OCI-LY7 (cell line): Measurements from ENCODE around the gene CCDC170. TPM values are rescaled to one million over a fixed set of nuclear protein-coding genes. Genes with fewer than 3 reads are reported as not detected.

Experiments
- BruUV-seq: library from RNA; stranded (reverse); fragments of 400-500 nt; replicated peaks from 2 replicates; lab custom pipeline; 2021; lab: Mats Ljungman, UMichigan
- CTCF ChIA-PET: fragments of 300-600 bp; sonication (Branson Sonifier 250); formaldehyde crosslinking; loops from one replicate; lab custom pipeline; 2022; ENCODE audit warnings: antibody characterized with exemption; ENCODE audit not compliant: unreplicated experiment; lab: Charles Lee
- POLR2A ChIA-PET: fragments of 300-600 bp; sonication (Branson Sonifier 250); formaldehyde crosslinking; loops from one replicate; lab custom pipeline; 2022; ENCODE audit warnings: antibody characterized with exemption; lab: Charles Lee
- DNase-seq: peaks from one replicate; pipeline ENCODE4 v3.0.0-alpha.2; 2015; ENCODE audit warnings: low spot score
- H2AFZ ChIP-seq: fragments of 200-600 bp; sonication (generic), shearing (Covaris generic); 2 replicates; pipeline ENCODE4 v1.6.1; 2014; ENCODE audit warnings: mild to moderate bottlenecking, antibody characterized with exemption, low read length, moderate library complexity
- H3K27ac ChIP-seq: fragments of 200-600 bp; sonication (generic); 2 replicates; pipeline ENCODE4 v1.5.1; 2014; ENCODE audit warnings: mixed run types, low read depth, mild to moderate bottlenecking, moderate library complexity, low read length, inconsistent platforms; ENCODE audit not compliant: poor library complexity, severe bottlenecking
- H3K36me3 ChIP-seq: fragments of 200-600 bp; sonication (generic); 2 replicates; pipeline ENCODE4 v1.6.1; 2014; ENCODE audit warnings: mild to moderate bottlenecking, antibody characterized with exemption, low read length, moderate library complexity, mixed read lengths; ENCODE audit not compliant: insufficient read depth
- H3K4me1 ChIP-seq: fragments of 200-600 bp; sonication (generic); 2 replicates; pipeline ENCODE4 v1.5.1; 2014; ENCODE audit warnings: mild to moderate bottlenecking, low read length; ENCODE audit not compliant: insufficient read depth, poor library complexity, severe bottlenecking
- H3K4me2 ChIP-seq: fragments of 200-600 bp; sonication (generic); 2 replicates; pipeline ENCODE4 v1.6.1; 2014; ENCODE audit warnings: mild to moderate bottlenecking, low read length
- H3K4me3 ChIP-seq: fragments of 200-600 bp; sonication (generic); 2 replicates; pipeline ENCODE4 v1.5.1; 2014; ENCODE audit warnings: mild to moderate bottlenecking, low read depth, low read length; ENCODE audit not compliant: poor library complexity, severe bottlenecking
- H3K79me2 ChIP-seq: fragments of 200-600 bp; sonication (generic); 2 replicates; pipeline ENCODE4 v1.6.1; 2016; ENCODE audit warnings: low read depth, mild to moderate bottlenecking, low read length, moderate library complexity, mixed read lengths; ENCODE audit not compliant: insufficient read depth
- H3K9me2 ChIP-seq: fragments of 200-600 bp; sonication (generic); 2 replicates; pipeline ENCODE4 v1.6.1; 2016; ENCODE audit warnings: mild to moderate bottlenecking, low read length, mixed read lengths; ENCODE audit not compliant: insufficient read depth
- H3K9me3 ChIP-seq: fragments of 200-600 bp; sonication (generic); 2 replicates; pipeline ENCODE4 v1.6.1; 2014; ENCODE audit warnings: mild to moderate bottlenecking, mixed run types, low read length, mixed read lengths
- H4K20me1 ChIP-seq: fragments of 200-600 bp; sonication (generic); 2 replicates; pipeline ENCODE4 v1.6.1; 2014; ENCODE audit warnings: mild to moderate bottlenecking, antibody characterized with exemption, low read length, moderate library complexity, mixed read lengths; ENCODE audit not compliant: insufficient read depth
- EZH2phosphoT487 ChIP-seq: fragments of 200-600 bp; sonication (generic); IDR thresholded peaks from 2 replicates; pipeline ENCODE4 v1.6.1; 2018; ENCODE audit warnings: low read depth, borderline replicate concordance, mild to moderate bottlenecking, mixed run types, antibody characterized with exemption, low read length, moderate library complexity, mixed read lengths
- intact Hi-C: fragments of 100-400 bp; cut with micrococcal nuclease; formaldehyde crosslinking; loops from one replicate; pipeline ENCODE4 v1.10.0; 2022; ENCODE audit not compliant: unreplicated experiment
- total RNA-seq, 2 experiments: library from RNA; depleted of rRNA in 1 of 2; stranded (reverse); fragments of >200 nt in 1 of 2; shearing (Covaris generic) in 1 of 2; gene quantifications; 2 replicates each; pipeline ENCODE4 v1.2.3, GENCODE V29; 2014 to 2022
- TF ChIP-seq, protein P1 (sequence below): fragments of 200-600 bp; sonication (generic); conservative IDR thresholded peaks from 2 replicates; pipeline ENCODE4 v1.5.1; 2014; ENCODE audit warnings: mild to moderate bottlenecking, antibody characterized with exemption, low read length, moderate library complexity, mixed read lengths

Gene CCDC170
- total RNA-seq, 2 experiments from 2014 or later: not detected

DNA sequence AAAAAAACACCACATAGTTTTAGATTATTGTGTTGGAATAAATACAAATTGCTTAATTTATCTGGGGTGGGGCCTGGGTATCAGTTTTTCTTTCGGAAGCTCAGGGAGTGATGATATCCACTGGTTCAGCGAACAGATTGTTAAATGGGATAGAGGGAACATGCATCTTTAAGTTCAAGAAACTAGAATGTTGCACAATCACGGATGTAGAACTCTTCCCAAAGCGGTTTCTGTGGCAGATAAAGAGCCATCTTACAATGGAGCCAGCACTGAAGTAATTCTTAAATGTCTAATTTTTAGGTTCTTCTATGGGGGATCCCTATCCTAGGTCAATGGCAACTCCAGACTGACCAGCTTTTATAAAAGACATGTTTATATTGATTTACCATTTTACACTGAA lies 32.1 kb upstream of the CCDC170 start:
- Histone ChIP-seq H3K4me3 (no peak overlapping the region), H3K9me2 (no peaks in the 10 kb centered on the region), H3K9me3 (no peaks in the 10 kb centered on the region), H3K4me1 (peaks cover 12% of the 10 kb centered on the region), H3K27ac (no peak overlapping the region), H3K4me2 (no peak overlapping the region), H3K36me3 (peaks cover 77% of the 10 kb centered on the region), H4K20me1 (no peaks in the 10 kb centered on the region; the same call in 1 of the 2 replicates), H2AFZ (no peak overlapping the region), H3K79me2 (no peaks in the 10 kb centered on the region)
- POLR2A ChIA-PET: interaction anchor here (0.6 kb wide), 1 partner anchor 14 kb away, joined by 3 read pairs; no protein-coding TSS in a partner anchor
- intact Hi-C loops: no loop called here
- BruUV-seq: no TSS peak
- DNase-seq: no peak
- CTCF ChIA-PET: no interaction called here
- TF ChIP-seq EZH2phosphoT487: no peak
- TF ChIP-seq, protein P1, sequence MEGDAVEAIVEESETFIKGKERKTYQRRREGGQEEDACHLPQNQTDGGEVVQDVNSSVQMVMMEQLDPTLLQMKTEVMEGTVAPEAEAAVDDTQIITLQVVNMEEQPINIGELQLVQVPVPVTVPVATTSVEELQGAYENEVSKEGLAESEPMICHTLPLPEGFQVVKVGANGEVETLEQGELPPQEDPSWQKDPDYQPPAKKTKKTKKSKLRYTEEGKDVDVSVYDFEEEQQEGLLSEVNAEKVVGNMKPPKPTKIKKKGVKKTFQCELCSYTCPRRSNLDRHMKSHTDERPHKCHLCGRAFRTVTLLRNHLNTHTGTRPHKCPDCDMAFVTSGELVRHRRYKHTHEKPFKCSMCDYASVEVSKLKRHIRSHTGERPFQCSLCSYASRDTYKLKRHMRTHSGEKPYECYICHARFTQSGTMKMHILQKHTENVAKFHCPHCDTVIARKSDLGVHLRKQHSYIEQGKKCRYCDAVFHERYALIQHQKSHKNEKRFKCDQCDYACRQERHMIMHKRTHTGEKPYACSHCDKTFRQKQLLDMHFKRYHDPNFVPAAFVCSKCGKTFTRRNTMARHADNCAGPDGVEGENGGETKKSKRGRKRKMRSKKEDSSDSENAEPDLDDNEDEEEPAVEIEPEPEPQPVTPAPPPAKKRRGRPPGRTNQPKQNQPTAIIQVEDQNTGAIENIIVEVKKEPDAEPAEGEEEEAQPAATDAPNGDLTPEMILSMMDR: no peak

DNA sequence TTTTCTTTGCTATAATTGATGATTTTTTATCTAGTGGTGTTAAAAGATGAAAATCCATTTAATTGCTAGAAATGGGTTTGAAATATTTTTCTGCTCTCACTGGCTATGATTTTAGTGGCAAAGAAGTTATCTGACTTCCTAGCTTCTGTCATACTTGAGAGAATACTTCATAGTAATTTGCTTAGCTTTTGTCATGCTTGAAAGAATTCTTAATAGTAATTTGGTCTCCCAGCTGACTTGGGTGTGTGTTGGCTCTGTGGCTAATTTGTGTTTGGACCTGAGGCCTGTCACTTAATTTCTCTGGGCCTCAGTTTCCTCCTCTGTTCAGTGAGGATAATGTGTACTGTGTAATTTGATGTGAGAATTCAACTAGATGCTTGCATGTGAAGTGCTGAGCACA lies 29.1 kb upstream of the CCDC170 start:
- Histone ChIP-seq H3K9me3 (no peaks in the 10 kb centered on the region), H2AFZ (no peak overlapping the region), H3K4me2 (no peak overlapping the region), H3K36me3 (peaks cover 57% of the 10 kb centered on the region), H3K9me2 (no peaks in the 10 kb centered on the region), H3K4me3 (no peak overlapping the region), H3K4me1 (peaks cover 5% of the 10 kb centered on the region), H3K27ac (no peak overlapping the region), H3K79me2 (no peaks in the 10 kb centered on the region), H4K20me1 (no peaks in the 10 kb centered on the region; the same call in 1 of the 2 replicates)
- no peak for TF ChIP-seq EZH2phosphoT487
- TF ChIP-seq, protein P1: no peak
- DNase-seq: no peak
- intact Hi-C loops: no loop called here
- ChIA-PET POLR2A (no interaction called here), CTCF (no interaction called here)
- BruUV-seq: no TSS peak
